SK-N-SH treated with all-trans-retinoic acid at 6 μM for 48 hours (cell line): ENCODE data around the gene PLA2G1B.

Experiments used
- POU6F1 ChIP-seq: fragments of 250-450 bp; sonication (Bioruptor Pico); IDR thresholded peaks from 2 replicates; pipeline ENCODE4 v1.8.0; 2021; ENCODE audit warnings: low read depth, mild to moderate bottlenecking, moderate library complexity, borderline replicate concordance
- RARB ChIP-seq: fragments of 250-450 bp; sonication (Bioruptor Pico); IDR thresholded peaks from 2 replicates; pipeline ENCODE4 v1.8.0; 2021; ENCODE audit warnings: mild to moderate bottlenecking, moderate library complexity
- SNAI2 ChIP-seq: fragments of 250-450 bp; sonication (Bioruptor Pico); IDR thresholded peaks from 2 replicates; pipeline ENCODE4 v1.5.0; 2020; ENCODE audit warnings: mild to moderate bottlenecking, moderate library complexity
- TSHZ2 ChIP-seq: fragments of 250-450 bp; sonication (Bioruptor Pico); IDR thresholded peaks from 2 replicates; pipeline ENCODE4 v1.5.0; 2020; ENCODE audit warnings: mild to moderate bottlenecking, moderate library complexity

PLA2G1B gene

GRCh38 chr12:120276734-120277133 lies 50.8 kb downstream of the PLA2G1B start (continued):
- TF ChIP-seq POU6F1 (CRISPR knock-in tag): no peak
- TF ChIP-seq SNAI2 (CRISPR knock-in tag): no peak
- no peak for TF ChIP-seq RARB (CRISPR knock-in tag)
- TF ChIP-seq TSHZ2 (CRISPR knock-in tag): no peak
